Activated CD8-positive, alpha-beta memory T cell treated with anti-CD3 and anti-CD28 coated beads, Interleukin-2, amount 50 U/mL, for 1 hour (primary cell): ENCODE data around the gene DCST2.
"Not testable (repeated sequence)": the region's sequence is repeated elsewhere in the genome, so short reads cannot be mapped to it uniquely, and the experiment has no call there.

Source experiments
- DNase-seq: peaks from one replicate; pipeline ENCODE4 v3.0.0-alpha.2; 2020; ENCODE audit errors: extremely low read depth

The DCST2 gene

GRCh38 chr1:154998818-154999570, 34.6 kb downstream of the DCST2 start:
- no peak for DNase-seq

GRCh38 chr1:154998201-154998780, 35.3 kb downstream of the DCST2 start:
- no peak for DNase-seq

- no peak for DNase-seq
Observed at GRCh38 chr1:154996966-154997701, 36.4 kb downstream of the DCST2 start.

GRCh38 chr1:154995301-154995983, 38.1 kb downstream of the DCST2 start:
- DNase-seq: not testable (repeated sequence)

- DNase-seq: no peak
Observed at GRCh38 chr1:154994591-154994990, 39.0 kb downstream of the DCST2 start.

- DNase-seq: no peak
Observed at GRCh38 chr1:154994269-154994587, 39.4 kb downstream of the DCST2 start.

- DNase-seq: no peak
Observed at GRCh38 chr1:154993572-154994268, 39.9 kb downstream of the DCST2 start, which contains the start of gene LENEP. LENEP (plus strand) TSS chr1:154993586; CDS start chr1:154993608, 22 bp downstream.

- no peak for DNase-seq
Observed at GRCh38 chr1:154992721-154993571, 40.6 kb downstream of the DCST2 start.

- no peak for DNase-seq
Observed at GRCh38 chr1:154990276-154990675, 43.3 kb downstream of the DCST2 start.

- DNase-seq: no peak
Observed at GRCh38 chr1:154989195-154989860, 44.3 kb downstream of the DCST2 start.

GRCh38 chr1:154988058-154988954, 45.3 kb downstream of the DCST2 start:
- DNase-seq: no peak

- DNase-seq: no peak
Observed at GRCh38 chr1:154987326-154987725, 46.3 kb downstream of the DCST2 start.

GRCh38 chr1:154986736-154987135, 46.8 kb downstream of the DCST2 start:
- not testable (repeated sequence) for DNase-seq

- DNase-seq: no peak
Observed at GRCh38 chr1:154983776-154984466, 49.7 kb downstream of the DCST2 start.

GRCh38 chr1:154982897-154983648, 50.5 kb downstream of the DCST2 start, which contains the start of gene FLAD1:
FLAD1 (plus strand) TSS chr1:154983344; CDS start chr1:154983695, 351 bp downstream.
- DNase-seq: peak; percentile 90

GRCh38 chr1:154982341-154982740, 51.2 kb downstream of the DCST2 start:
- no peak for DNase-seq

- DNase-seq: no peak
Observed at GRCh38 chr1:154978360-154978759, 55.2 kb downstream of the DCST2 start.

- not testable (repeated sequence) for DNase-seq
Observed at GRCh38 chr1:154977762-154978161, 55.8 kb downstream of the DCST2 start.
